Activated CD4-positive, alpha-beta T cell treated with anti-CD3 and anti-CD28 coated beads, Interleukin-2, amount 50 U/mL, for 4 hours (primary cell): ENCODE results near the gene PTP4A2.
A peak's percentile ranks its signal among the peaks of the same experiment; 100 is the strongest.
"Not testable (repeated sequence)": the region's sequence is repeated elsewhere in the genome, so short reads cannot be mapped to it uniquely, and the experiment has no call there.

ENCODE experiments used
- DNase-seq, 2 experiments: peaks; one replicate each; pipeline ENCODE4 v3.0.0-alpha.2; 2020

Gene PTP4A2

DNA sequence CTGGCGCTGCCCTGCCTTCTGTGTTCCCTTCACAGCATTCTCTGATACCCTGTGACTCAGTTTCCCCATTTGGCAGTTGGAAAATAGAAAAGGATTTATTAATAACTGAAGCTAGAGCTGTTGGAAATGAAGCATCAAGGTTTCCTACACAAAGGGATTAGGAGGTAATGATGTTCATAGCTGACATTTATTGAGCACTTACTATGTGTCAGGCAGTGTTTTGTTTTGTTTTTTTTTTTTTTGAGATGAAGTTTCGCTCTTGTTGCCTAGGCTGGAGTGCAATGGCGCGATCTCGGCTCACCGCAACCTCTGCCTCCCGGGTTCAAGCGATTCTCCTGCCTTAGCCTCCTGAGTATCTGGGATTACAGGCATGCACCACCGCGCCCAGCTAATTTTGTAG lies 7.5 kb upstream of the PTP4A2 start:
- DNase-seq = not testable (repeated sequence)

DNA sequence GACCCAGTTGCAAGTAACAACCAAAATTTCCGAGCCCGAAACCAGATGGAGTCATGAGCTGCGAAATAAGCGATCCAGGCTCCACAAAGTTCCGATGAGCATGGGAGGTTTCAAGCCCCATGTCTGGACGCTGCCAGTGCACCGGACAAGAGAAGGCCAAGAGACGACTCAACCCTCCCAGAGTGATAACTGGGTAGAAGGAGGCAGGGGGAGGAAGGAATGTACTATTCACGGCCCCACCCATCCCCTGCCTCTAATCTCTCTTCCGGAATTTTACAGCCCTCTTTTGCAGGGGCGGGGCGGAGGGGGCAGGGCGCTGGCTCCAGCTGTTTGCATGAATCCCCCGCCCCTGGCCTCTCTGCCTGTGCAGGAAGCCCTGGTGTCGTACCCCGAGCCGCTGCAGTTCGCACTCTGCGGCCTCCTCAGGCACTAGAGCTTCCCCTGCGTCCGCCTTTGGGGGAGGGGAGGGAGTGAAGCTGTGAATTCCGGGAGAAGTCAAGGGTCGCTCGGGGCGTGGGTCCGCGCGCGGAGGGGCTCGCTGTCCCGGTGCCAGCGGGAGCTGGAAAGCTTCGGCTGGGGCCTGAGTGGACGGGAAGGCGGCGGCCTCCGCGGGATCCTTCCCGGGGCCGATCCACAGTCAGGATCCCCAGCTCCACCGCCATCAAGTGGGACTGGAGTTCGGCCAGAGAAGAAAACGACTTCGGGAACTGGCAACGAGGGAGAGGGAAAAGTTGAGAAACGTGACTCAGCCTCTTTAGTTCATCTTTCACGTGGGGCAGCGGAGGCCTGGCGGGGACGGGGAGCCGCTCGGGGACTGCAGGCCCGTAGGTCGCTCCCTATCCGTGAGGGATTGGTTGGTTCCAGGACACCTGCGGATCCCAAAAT lies 6.3 kb upstream of the PTP4A2 start:
- peak; percentile 74 to 76 for DNase-seq

DNA sequence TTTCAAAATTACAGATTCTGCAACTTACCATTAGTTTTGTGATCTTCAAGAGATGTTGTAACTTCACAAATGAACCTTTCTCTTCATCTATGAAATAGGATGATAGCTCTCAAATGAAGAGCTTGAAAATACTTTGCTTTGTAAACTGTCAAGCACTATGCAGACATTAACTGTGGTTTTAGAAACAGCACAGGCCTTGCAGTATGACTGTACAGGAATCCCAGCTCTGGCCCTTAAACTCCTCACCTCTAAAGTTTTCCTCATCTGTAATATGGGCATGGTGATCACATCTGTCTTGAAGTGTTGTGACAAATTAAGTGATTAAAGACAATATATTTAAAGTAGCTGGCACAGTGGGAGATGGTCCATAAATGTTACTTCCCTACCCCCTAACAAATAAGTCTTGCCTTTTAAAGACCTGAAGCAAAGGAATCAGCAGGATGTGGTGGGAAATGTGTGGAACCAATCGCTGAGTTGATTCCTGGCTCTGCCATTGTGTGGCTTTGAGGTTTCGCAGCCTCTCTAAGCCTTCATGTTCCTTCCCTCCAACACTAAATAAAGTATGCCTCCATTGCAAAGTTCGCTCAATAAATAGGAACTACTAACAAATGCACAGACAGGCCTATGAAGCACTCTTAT lies 5.5 kb upstream of the PTP4A2 start:
- no peak for DNase-seq

DNA sequence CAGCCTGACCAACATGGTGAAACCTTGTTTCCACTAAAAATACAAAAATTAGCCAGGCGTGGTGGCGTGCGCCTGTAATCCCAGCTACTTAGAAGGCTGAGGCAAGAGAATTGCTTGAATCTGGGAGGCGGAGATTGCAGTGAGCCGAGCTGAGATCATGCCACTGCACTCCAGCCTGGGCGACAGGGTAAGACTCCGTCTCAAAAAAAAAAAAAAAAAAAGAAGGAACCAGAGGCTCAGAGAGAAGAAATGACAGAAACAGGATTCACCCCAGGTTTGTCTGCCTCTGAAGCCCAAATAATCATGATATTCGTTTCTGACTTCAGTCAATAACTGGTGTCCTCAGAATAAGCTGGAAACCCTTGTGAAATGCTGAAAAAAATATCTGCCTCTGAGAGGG lies 3.9 kb upstream of the PTP4A2 start:
- not testable (repeated sequence) for DNase-seq

DNA sequence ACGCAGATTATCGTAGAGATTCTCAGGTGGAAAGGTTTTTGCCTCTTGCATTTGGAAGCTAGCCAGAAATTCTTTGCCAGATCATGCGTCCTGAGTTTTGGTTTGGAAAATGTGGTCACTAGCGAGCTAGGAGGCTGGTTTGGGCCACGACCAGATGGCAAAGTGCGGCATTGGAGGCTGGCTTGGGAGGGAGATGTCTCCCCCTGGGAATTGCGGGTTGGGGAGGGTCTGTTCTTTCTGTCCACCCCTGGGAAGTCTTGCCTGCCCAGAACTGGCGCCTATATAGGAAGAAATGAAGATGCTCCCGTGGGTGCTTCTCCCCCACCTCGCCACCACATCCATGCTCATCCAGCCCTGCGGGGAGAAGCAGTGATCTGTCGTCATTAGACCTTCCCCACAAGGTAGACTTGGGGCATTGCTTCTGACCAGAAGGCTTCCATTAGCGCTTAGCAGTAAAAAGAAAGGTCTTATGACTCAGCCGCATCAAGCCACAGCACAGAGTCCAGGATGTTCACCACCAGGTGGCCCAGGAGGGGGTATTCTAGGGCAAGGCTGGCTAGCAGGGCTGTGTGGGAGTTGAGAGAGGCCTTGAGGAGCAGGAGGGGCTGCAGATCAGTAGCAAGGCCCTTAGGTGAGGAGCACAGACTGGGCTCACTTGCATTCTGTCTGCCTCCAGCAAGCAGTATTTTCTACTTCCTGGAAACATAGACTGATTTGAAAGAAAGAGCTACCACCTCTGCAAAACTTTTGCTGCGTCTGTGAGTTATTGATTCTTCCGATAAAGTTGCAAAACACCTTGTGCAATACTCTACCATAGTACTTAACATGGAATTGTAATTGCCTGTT lies 1.5 kb upstream of the PTP4A2 start:
- peak; percentile 71 to 75 for DNase-seq

DNA sequence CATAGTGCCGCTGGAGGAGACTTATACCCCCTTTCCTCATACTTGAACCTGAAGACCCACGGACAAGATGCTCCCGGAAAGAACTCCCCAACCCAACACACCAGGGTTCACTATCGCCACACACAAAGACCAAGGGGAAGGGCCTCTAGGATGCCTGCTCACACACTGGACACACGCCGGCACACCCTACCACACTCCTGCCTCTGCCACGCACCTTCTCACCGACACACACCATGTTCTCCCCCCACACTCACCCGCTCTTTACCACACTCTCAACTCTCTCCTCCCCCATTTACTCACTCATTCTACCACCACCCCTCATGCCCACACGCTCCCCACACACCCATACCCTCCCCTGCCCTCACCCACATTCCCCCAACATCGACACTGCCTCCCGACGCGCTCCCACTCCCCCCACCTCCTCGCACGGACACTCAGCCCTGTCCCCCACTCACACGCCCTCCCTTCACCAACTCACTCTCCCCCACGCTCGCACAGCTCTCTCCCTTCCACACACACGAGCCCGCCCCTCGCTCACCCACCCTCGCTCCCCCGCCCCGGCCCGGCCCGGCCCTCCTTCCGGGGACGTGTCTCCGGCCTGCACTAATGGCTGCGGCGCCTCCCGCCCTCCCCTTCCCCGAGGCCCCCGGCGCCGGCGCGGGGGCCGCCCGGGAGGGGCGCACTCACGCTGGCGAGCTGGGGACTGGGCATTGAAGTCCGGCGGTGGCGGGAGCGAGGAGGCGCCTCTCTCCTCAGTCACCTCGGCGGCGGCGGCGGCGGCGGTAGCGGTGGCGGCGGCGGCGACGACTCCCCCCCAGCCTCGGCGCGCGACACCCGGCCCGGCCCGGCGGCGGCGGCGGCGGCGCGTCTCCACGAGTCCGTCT lies 626 bp downstream of the PTP4A2 start:
- DNase-seq = peak; percentile 81 to 84

DNA sequence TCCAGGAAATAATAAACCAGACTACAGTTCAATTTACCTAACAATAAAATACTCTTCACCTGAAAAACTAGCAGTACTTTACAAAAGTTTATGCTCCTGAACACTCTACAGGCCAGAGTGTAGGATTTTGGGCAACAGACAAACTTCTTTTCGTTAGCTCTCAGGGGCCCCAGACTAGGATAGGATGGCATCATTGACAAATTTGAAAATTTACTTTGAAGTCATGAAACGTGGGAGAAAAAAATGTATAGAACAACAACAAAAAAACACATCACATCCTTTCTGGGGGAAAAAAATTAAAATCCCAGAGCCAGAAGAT lies 1.2 kb downstream of the PTP4A2 start:
- no peak for DNase-seq

DNA sequence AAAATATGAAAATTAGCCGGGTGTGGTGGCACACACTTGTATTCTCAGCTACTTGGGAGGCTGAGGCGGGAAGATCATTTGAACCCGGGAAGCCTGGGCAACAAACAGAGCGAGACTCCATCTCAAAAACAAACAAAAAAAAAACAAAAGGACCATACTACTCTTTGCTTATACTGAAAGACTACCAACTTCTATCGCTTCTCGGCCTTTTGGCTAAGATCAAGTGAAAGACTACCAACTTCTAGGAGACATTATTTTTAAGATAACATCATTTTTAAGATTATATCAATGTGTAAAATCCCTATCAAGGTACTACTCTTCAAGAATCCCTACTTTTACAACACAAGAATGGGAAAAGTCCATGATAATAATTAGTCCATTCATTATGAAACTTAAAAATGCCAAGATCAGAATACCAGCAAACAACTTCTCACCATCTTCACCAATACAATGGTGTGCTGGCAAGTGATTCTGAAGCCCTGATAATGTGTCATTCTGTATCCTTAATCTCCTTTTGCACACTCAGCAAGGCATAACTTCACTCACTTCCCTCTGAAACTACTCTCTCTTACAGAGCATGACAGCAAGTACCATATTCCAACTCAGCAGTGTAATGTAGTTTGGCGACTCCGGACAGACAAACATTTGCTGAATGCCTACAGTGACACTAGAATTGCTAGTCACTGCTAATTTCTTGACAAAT lies 1.7 kb downstream of the PTP4A2 start:
- DNase-seq = no peak

DNA sequence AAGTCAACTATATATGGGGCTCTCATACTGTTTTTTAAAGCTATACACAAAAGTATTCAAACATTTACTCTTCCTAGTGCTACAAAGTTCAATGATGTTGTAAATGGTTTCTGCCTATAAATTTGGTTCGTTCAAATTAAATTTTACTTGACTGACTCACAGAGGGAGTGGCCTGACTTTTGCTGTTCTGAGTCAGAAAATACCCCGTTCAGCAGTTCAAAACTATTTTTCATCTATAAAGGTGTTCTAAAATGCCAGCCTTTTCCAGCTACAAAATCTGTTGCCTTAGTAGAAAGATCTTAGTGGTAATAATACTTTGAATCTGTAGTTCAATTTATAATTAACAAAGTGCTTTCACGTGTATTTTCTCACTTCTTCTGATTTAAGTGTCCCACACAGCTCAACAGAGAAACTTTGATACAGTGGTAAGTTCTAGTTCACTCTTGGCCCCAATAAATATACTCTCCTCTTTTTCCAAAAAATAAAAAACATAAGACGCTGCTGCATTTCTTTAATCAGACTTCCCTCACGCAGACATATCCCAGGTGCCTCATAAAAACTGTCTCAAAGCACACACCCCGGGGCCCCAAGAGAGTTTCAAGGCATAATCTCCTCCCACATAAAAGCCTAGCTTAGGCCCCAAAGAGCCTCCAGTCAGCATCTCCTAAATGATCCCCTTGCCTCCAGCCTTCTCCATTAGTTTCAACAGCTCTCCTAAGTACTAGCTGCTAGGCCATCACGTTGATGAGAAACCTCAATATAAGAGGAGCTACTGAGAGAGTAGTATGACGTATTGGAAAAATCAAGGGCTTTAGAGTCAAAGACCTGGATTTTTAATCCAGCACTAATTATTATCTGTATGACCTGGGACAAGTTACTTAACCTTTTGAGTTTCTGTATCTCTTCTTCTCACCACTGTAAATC lies 3.2 kb downstream of the PTP4A2 start:
- peak in 1 of 2 experiments; percentile 29 for DNase-seq

DNA sequence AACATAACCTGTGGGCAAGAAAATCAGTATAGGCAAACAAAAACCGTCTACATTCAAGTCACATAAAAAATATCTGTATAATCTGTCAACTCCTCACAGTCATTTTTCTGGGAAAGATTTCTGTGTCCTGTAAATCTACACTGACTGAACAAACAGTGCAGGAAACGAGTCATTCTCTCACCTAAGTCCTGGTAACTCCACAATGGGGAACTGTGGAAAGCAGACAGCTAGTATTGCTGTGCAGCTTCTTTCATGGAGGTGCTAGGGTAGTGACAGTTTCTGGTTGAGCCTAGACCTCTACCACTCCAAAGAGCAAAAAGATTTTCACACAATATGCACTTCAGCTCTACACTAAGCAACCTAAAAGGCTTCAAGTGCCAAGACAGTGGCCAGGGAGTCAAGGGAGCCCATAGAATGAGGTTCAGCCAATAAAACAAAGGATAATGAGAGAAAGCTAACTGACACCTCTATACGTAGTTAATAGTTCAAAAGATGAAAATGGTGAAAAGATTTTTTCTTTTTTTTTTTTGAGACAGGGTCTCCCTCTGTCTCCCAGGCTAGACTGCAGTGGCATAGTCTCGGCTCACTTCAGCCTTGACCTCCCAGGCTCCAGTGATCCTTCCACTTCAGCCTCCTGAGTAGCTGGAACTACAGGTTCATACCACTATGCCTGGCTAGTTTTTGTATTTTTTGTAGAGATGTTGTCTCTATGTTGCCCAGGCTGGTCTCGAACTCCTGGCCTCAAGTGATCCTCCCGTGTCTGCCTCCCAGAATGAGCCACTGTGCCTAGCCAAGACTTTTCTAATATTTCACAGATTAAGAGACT lies 5.5 kb downstream of the PTP4A2 start:
- no peak for DNase-seq

DNA sequence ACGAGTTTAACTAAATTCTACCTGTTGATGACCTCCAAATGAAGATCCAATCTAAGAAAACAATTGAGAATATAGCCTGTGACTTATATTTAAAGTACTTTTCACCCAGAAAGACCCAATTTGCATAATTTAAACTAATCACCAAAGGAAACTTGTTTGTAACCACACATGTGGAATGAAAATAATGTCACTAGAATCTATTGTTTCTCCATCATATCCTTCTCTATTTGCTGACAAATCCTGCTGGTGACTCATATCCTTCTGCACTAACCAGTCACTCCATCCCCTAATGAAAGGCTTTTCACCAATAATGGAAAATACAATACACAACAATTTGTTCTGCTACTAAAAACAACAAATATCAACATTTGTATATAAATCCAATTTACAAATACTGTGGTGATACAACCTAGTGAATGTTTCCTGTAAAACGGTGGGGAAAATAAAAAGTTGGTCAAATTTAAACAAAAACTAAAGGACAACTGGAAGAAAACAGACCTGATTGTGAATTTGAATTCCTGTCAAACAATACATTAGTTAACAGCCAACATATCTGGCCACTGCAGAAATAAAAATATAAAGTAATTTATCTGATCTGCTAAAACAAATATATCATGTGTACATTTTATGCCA lies 6.5 kb downstream of the PTP4A2 start:
- DNase-seq = no peak

DNA sequence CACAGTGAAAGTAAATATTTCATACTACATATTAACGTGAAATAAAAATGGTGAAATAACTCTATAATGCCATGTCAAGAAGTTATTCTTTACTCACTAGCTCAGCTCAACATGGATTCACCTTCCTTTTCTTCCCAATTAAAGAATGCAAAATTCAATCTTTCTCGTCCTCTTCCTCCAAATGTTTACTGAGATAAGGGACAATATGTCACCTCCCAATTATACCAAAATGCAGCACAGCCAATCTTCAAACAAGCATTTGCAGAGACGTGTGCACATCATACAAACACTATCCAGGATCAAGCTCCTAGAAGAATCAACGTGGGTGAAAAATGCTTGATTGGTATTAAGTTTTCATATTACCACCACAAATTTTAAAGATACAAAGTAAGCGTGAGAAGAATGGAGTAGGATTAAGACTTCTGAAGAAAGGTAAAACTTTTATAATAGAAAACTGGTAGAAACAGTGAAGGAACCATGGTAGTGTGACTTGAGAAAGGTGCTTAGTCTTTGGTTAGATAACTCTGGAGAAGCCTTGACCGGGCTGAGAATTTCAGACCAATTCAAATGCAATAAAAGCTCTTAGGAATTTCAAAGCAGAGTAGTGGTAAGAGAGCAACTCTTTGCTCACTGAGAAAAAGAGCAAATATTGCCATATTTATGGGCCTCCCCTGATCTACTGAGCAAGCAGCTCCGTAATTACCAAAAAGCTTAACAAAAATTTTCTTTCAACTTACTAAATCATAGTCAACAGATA lies 7.2 kb downstream of the PTP4A2 start:
- no peak for DNase-seq

DNA sequence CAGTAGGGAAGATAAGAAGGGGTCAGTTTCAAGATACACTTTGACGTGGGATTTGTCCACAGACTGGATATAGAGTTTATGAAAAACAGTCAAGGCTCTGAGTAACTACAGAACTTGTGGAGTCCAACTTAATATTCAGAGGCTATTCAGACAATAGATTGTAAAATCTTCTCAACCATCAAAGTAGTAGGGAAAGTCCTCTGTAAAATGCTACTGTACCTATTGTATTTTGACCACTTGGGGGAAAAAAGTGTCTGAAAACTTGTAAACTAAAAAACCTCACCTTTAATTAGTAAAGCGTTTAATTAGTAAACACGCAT lies 10.5 kb downstream of the PTP4A2 start:
- DNase-seq = no peak

DNA sequence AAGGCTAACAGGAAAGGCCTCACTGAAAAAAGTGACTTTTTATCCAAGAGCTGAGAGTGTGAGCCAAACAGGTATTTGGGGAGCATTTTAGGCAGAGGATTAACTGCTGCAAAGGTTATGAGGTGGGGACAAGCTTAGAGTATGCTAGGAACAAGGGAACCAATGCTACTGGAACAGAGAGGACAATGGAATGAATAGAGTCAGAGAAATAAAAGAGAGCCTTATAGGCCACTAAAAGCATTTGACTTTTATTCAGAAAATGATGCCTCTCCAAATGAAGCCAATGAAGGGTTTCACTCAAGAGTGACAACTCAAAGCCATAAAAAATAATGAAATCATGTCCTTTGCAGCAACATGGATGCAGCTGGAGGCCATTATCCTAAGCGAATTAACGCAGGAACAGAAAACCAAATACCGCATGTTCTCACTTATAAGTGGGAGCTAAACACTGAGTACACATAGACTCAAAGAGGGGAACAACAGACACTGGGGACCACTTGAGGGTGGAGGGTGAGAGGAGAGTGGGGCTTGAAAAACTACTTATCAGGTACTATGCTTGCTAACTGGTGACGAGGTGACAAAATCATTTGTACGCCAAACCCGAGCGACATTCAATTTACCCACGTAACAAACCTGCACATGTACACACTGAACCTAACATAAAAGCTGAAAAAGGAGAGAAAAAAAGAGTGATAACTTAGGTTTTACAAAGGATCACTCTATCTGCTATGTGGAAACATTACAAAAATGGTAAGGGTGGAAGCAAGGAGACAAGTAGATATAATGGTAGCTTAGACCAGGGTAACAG lies 11.1 kb downstream of the PTP4A2 start:
- no peak for DNase-seq

DNA sequence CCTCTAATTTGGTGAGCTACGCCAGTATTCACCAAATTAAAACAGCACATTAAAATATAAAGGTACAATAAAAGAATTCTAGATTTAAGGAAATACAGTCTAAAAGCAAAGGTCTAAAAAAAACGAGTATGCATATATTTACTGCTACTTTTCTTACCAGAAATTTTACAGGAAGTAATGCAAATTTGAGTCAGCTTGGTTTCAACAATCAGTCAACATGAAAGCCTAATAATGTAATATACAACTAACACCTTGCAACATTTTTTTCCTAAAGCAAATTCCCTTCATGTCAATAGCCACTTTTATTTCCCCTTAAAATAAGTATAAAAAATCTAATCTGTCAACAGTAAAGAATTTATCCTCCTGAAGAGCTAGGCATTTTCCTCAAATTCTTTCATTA lies 11.9 kb downstream of the PTP4A2 start:
- DNase-seq = no peak

DNA sequence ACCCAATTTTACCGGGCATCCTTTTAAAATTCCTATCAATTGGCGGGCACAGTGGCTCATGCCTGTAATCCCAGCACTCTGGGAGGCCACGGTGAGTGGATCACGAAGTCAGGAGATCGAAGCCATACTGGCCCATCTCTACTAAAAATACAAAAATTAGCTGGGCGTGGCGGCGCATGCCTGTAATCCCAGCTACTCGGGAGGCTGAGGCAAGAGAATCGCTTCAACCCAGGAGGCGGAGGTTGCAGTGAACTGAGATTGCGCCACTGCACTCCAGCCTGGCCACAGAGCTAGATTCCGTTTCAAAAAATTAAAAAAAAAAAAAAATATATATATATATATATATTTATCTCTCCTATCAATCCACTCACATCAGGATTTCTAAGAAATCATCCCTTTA lies 12.3 kb downstream of the PTP4A2 start:
- DNase-seq = not testable (repeated sequence)

DNA sequence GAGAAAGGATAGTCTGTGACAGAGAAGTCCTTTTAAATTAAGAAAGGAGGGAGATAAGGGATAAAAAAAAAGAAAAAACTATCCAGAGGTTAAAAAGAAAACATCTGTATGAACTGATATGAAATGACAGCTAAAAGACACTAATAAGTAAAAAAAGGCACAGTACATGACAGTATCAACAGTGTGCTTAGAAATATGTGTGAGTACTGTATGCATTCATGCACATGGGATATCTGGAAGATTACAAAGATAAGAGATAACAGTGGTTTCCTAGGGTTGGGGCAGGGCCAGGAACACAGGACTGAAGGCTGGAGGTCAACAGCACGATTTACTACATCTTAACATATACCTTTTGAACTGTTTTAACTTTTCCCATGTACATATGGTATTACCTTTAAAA lies 13.3 kb downstream of the PTP4A2 start:
- DNase-seq = no peak
